ENCODE measurements around the gene COG2. TPM values are rescaled to one million over a fixed set of nuclear protein-coding genes. Genes with fewer than 3 reads are reported as not detected.

Gene COG2
- total and polyA plus RNA-seq, 2 experiments from 2014 or later = 14.6 to 16.4 TPM

DNA sequence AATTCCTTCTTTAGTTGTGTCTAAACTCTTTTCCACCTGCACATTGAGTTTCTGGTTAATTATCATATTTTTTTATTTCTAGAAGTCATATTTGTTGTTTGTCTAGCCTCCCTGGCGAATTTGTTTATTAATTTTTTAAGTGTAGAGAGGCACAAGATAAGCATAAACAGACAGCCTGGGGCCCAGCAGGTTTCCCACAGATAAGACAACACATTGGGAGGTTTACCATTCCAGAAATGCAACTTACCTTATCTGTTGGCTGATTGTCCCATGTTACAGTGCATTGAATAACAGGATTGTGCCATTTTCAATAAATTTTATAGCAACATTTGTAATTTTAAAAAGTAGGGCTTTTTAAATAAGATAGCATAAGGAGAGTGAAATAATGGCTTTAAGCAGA lies 34.9 kb downstream of the COG2 start:
- Histone ChIP-seq H2AFZ (no peak overlapping the region), H3K36me3 (ENCODE audit: low read depth) (peaks cover 23% of the 10 kb centered on the region), H3K79me2 (ENCODE audit: insufficient read depth) (no peaks in the 10 kb centered on the region), H4K20me1 (ENCODE audit: insufficient read depth) (no peaks in the 10 kb centered on the region), H3K27me3 (replicated peaks; ENCODE audit: insufficient read depth) (no peaks in the 10 kb centered on the region), H3K9me3 (ENCODE audit: low read depth) (no peaks in the 10 kb centered on the region), H3K4me2 (ENCODE audit: unreplicated experiment) (no peak overlapping the region), H3K9me2 (ENCODE audit: insufficient read depth) (no peaks in the 10 kb centered on the region), H3K27ac (no peak overlapping the region), H3K4me3 (no peak overlapping the region), H3K4me1 (ENCODE audit: insufficient read depth) (peaks cover 10% of the 10 kb centered on the region), H3K9ac (no peak overlapping the region), H3F3A (ENCODE audit: insufficient read depth) (peaks cover 6% of the 10 kb centered on the region)
- no peak for TF ChIP-seq EZH2 (IDR thresholded peaks at IDR 0.05; ENCODE audit: insufficient read depth, poor library complexity, severe bottlenecking)
- no peak for TF ChIP-seq EZH2phosphoT487 (IDR thresholded peaks at IDR 0.05; ENCODE audit: insufficient read depth, low read depth)
- in situ Hi-C loops (cut with MboI) = no loop called here
- 87 to 95% methylated on average over 1 of the region's 1 CpG for WGBS, 2 experiments (ENCODE audit: low coverage in 1 of 2, low lambda C conversion rate in 2 of 2, missing lambda C conversion rate in 2 of 2)
- no peak for DNase-seq

DNA sequence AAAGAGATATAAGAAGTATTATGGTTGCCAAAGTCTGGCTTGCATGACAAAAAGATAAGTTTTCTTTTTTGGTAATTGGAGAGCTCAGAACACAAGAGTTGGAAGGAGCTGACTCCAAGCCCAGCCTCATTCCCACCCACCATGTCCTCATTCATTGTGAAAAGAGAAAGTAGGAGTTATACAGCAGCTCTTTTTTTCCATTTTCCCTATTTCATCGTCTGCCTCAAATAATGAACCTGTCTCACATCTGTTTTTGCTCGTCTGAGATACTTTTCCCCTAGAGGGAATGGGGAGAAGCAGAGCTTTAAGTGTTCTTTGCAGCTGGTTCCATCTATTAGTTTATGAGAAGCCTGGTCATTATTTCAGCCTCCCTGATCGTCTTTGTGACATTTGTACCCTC lies 36.9 kb downstream of the COG2 start:
- Histone ChIP-seq H3F3A (ENCODE audit: insufficient read depth) (peaks cover 13% of the 10 kb centered on the region), H3K4me1 (ENCODE audit: insufficient read depth) (peaks cover 20% of the 10 kb centered on the region), H3K36me3 (ENCODE audit: low read depth) (peaks cover 16% of the 10 kb centered on the region), H3K79me2 (ENCODE audit: insufficient read depth) (no peaks in the 10 kb centered on the region), H3K27me3 (replicated peaks; ENCODE audit: insufficient read depth) (no peaks in the 10 kb centered on the region), H3K9me2 (ENCODE audit: insufficient read depth) (no peaks in the 10 kb centered on the region), H2AFZ (no peak overlapping the region), H4K20me1 (ENCODE audit: insufficient read depth) (no peaks in the 10 kb centered on the region), H3K4me2 (ENCODE audit: unreplicated experiment) (no peak overlapping the region), H3K9me3 (ENCODE audit: low read depth) (no peaks in the 10 kb centered on the region), H3K9ac (no peak overlapping the region), H3K27ac (no peak overlapping the region), H3K4me3 (no peak overlapping the region)
- TF ChIP-seq EZH2phosphoT487 (IDR thresholded peaks at IDR 0.05; ENCODE audit: insufficient read depth, low read depth) (no peak), EZH2 (IDR thresholded peaks at IDR 0.05; ENCODE audit: insufficient read depth, poor library complexity, severe bottlenecking) (no peak)
- no peak for DNase-seq
- in situ Hi-C loops (cut with MboI) = no loop called here
- WGBS, 2 experiments (ENCODE audit: low coverage in 1 of 2, low lambda C conversion rate in 2 of 2, missing lambda C conversion rate in 2 of 2) = 49 to 53% methylated on average over 3 of the region's 3 CpGs

GRCh38 chr1:230679825-230680224 lies 37.5 kb downstream of the COG2 start:
- Histone ChIP-seq H3K36me3 (ENCODE audit: low read depth) (peaks cover 21% of the 10 kb centered on the region), H3K27me3 (replicated peaks; ENCODE audit: insufficient read depth) (no peaks in the 10 kb centered on the region)

DNA sequence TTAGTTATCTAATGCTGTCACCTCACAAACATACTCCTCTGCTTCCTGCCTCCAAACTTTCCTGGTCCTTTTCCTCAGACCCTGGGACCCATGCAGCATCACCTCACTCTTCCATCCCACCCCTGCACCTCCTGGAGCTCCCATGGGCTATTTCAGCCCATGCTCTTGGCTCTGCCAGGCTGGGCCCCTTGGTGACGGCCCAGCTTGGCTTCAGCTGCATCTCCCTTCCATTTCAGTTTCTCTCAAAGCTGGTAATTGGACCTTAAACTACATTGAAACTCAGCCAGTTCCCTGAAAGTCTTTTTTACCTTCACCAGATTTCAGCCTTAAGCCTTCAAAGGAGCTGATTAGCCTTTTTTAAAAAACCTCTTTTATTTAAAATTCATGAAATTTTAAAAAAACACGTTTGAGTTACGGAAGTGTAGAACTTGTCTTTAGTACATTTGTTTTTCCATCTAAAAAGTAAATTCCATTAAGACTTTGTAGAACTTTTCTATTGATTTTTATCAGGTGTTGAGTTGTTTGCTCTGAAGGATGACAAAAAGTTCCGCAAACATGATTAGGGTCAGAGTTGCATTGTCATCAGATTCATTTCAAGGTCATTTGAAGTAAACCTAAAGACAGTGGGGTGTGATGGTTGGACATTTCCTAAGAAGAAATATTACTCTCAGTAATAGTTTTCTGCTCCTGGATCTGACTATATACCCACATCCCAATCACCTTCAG lies 38.2 kb downstream of the COG2 start:
- Histone ChIP-seq H4K20me1 (ENCODE audit: insufficient read depth) (no peaks in the 10 kb centered on the region), H3K27ac (no peak overlapping the region), H3K36me3 (ENCODE audit: low read depth) (peaks cover 26% of the 10 kb centered on the region), H2AFZ (no peak overlapping the region), H3K79me2 (ENCODE audit: insufficient read depth) (no peaks in the 10 kb centered on the region), H3K27me3 (replicated peaks; ENCODE audit: insufficient read depth) (no peaks in the 10 kb centered on the region), H3K4me2 (ENCODE audit: unreplicated experiment) (no peak overlapping the region), H3K4me3 (no peak overlapping the region), H3K9ac (no peak overlapping the region), H3K9me2 (ENCODE audit: insufficient read depth) (no peaks in the 10 kb centered on the region), H3K4me1 (ENCODE audit: insufficient read depth) (peaks cover 20% of the 10 kb centered on the region), H3F3A (ENCODE audit: insufficient read depth) (peaks cover 13% of the 10 kb centered on the region), H3K9me3 (ENCODE audit: low read depth) (no peaks in the 10 kb centered on the region)
- TF ChIP-seq EZH2 (IDR thresholded peaks at IDR 0.05; ENCODE audit: insufficient read depth, poor library complexity, severe bottlenecking) = no peak
- no peak for TF ChIP-seq EZH2phosphoT487 (IDR thresholded peaks at IDR 0.05; ENCODE audit: insufficient read depth, low read depth)
- DNase-seq = no peak
- in situ Hi-C loops (cut with MboI) = no loop called here
- WGBS, 2 experiments (ENCODE audit: low coverage in 1 of 2, low lambda C conversion rate in 2 of 2, missing lambda C conversion rate in 2 of 2) = 59% methylated on average over 4 of the region's 4 CpGs

More at GRCh38 chr1:230679825-230680224, 37.5 kb downstream of the COG2 start:
- Histone ChIP-seq H3F3A (ENCODE audit: insufficient read depth) (peaks cover 13% of the 10 kb centered on the region), H3K4me2 (ENCODE audit: unreplicated experiment) (no peak overlapping the region), H3K4me3 (no peak overlapping the region), H3K9ac (no peak overlapping the region), H3K4me1 (ENCODE audit: insufficient read depth) (peaks cover 20% of the 10 kb centered on the region), H3K9me2 (ENCODE audit: insufficient read depth) (no peaks in the 10 kb centered on the region), H2AFZ (no peak overlapping the region), H3K9me3 (ENCODE audit: low read depth) (no peaks in the 10 kb centered on the region), H3K79me2 (ENCODE audit: insufficient read depth) (no peaks in the 10 kb centered on the region), H3K27ac (no peak overlapping the region), H4K20me1 (ENCODE audit: insufficient read depth) (no peaks in the 10 kb centered on the region)
- DNase-seq = no peak
- in situ Hi-C loops (cut with MboI) = no loop called here
- 74 to 80% methylated on average over 2 of the region's 2 CpGs for WGBS, 2 experiments (ENCODE audit: low coverage in 1 of 2, low lambda C conversion rate in 2 of 2, missing lambda C conversion rate in 2 of 2)
- no peak for TF ChIP-seq EZH2 (IDR thresholded peaks at IDR 0.05; ENCODE audit: insufficient read depth, poor library complexity, severe bottlenecking)
- TF ChIP-seq EZH2phosphoT487 (IDR thresholded peaks at IDR 0.05; ENCODE audit: insufficient read depth, low read depth) = no peak

Measured in GM23248 (cell line).